ENCODE measurements around the gene SH3PXD2A. TPM values are rescaled to one million over a fixed set of nuclear protein-coding genes. Genes with fewer than 3 reads are reported as not detected.
"Not testable (repeated sequence)": the region's sequence is repeated elsewhere in the genome, so short reads cannot be mapped to it uniquely, and the experiment has no call there.

Gene SH3PXD2A
- total RNA-seq, 2 experiments from 2014 or later = 8.6 TPM

- ChIA-PET CTCF (no interaction called here), POLR2A (no interaction called here)
Measured at GRCh38 chr10:103673606-103674005, 181.8 kb downstream of the SH3PXD2A start.

GRCh38 chr10:103672345-103672744 is 183.0 kb downstream of the SH3PXD2A start:
- CTCF ChIA-PET = no interaction called here
- POLR2A ChIA-PET = no interaction called here

GRCh38 chr10:103671126-103671895 is 184.1 kb downstream of the SH3PXD2A start:
- ChIA-PET POLR2A (no interaction called here), CTCF (no interaction called here)

GRCh38 chr10:103669944-103670343 is 185.4 kb downstream of the SH3PXD2A start:
- ChIA-PET POLR2A (no interaction called here), CTCF (no interaction called here)

GRCh38 chr10:103669243-103669929 is 186.0 kb downstream of the SH3PXD2A start:
- ChIA-PET CTCF (no interaction called here), POLR2A (no interaction called here)

GRCh38 chr10:103668351-103669242 is 186.8 kb downstream of the SH3PXD2A start:
- POLR2A ChIA-PET = no interaction called here
- CTCF ChIA-PET = interaction anchor here (1.4 to 3.8 kb wide), 3 partner anchors 10 to 64 kb away, joined by 5 to 18 read pairs (median 5); no protein-coding TSS in a partner anchor

GRCh38 chr10:103667356-103667755 is 188.0 kb downstream of the SH3PXD2A start:
- CTCF ChIA-PET = interaction anchor here (0.6 to 3.8 kb wide), 4 partner anchors 11 to 467 kb away, joined by 4 to 18 read pairs (median 5); no protein-coding TSS in a partner anchor
- POLR2A ChIA-PET = no interaction called here

GRCh38 chr10:103666762-103667150 is 188.6 kb downstream of the SH3PXD2A start:
- CTCF ChIA-PET = interaction anchor here (0.6 to 3.8 kb wide), 4 partner anchors 19 to 466 kb away, joined by 3 to 18 read pairs (median 4); no protein-coding TSS in a partner anchor
- POLR2A ChIA-PET = no interaction called here

GRCh38 chr10:103666087-103666761 is 189.2 kb downstream of the SH3PXD2A start:
- CTCF ChIA-PET = interaction anchor here (0.6 to 3.8 kb wide), 3 partner anchors 20 to 162 kb away, joined by 3 to 18 read pairs (median 5); no protein-coding TSS in a partner anchor

GRCh38 chr10:103665162-103665889 is 190.1 kb downstream of the SH3PXD2A start:
- POLR2A ChIA-PET = no interaction called here
- CTCF ChIA-PET = interaction anchor here (3.8 kb wide), 1 partner anchor 21 kb away, joined by 18 read pairs; no protein-coding TSS in a partner anchor

More at GRCh38 chr10:103666087-103666761, 189.2 kb downstream of the SH3PXD2A start:
- POLR2A ChIA-PET = no interaction called here

- ChIA-PET POLR2A (no interaction called here), CTCF (no interaction called here)
Measured at GRCh38 chr10:103663802-103664201, 191.6 kb downstream of the SH3PXD2A start.

GRCh38 chr10:103663236-103663635 is 192.1 kb downstream of the SH3PXD2A start:
- ChIA-PET CTCF (no interaction called here), POLR2A (no interaction called here)

- CTCF ChIA-PET = not testable (repeated sequence)
Measured at GRCh38 chr10:103662704-103663103, 192.7 kb downstream of the SH3PXD2A start.

GRCh38 chr10:103661198-103661950 is 194.0 kb downstream of the SH3PXD2A start:
- ChIA-PET CTCF (interaction anchor here (0.8 to 1.4 kb wide), 5 partner anchors 17 to 249 kb away, joined by 3 to 10 read pairs (median 3); no protein-coding TSS in a partner anchor), POLR2A (interaction anchor here (0.5 to 1.5 kb wide), 3 partner anchors 17 to 1800 kb away, joined by 5 to 13 read pairs (median 9); no protein-coding TSS in a partner anchor)

More at GRCh38 chr10:103662704-103663103, 192.7 kb downstream of the SH3PXD2A start:
- POLR2A ChIA-PET = interaction anchor here (0.6 kb wide), 1 partner anchor 14 kb away, joined by 4 read pairs; no protein-coding TSS in a partner anchor

GRCh38 chr10:103660364-103661197 is 194.8 kb downstream of the SH3PXD2A start:
- CTCF ChIA-PET = interaction anchor here (0.7 to 1.4 kb wide), 6 partner anchors 18 to 250 kb away, joined by 3 to 10 read pairs (median 3); no protein-coding TSS in a partner anchor
- POLR2A ChIA-PET = interaction anchor here (0.5 to 1.5 kb wide), 4 partner anchors 18 to 1799 kb away, joined by 3 to 13 read pairs (median 7); no protein-coding TSS in a partner anchor

- CTCF ChIA-PET = interaction anchor here (0.7 to 3.5 kb wide), 3 partner anchors 18 to 26 kb away, joined by 3 to 12 read pairs (median 10); no protein-coding TSS in a partner anchor
- POLR2A ChIA-PET = interaction anchor here (0.8 kb wide), 1 partner anchor 308 kb away, joined by 3 read pairs; no protein-coding TSS in a partner anchor
Measured at GRCh38 chr10:103659674-103660363, 195.6 kb downstream of the SH3PXD2A start.
